Subcutaneous abdominal adipose tissue (tissue), 5 donors: Measurements from ENCODE around the gene PAM.
"Not testable (repeated sequence)": the region's sequence is repeated elsewhere in the genome, so short reads cannot be mapped to it uniquely, and the experiment has no call there.

Experiments used
- H3K27ac ChIP-seq: one replicate; pipeline ENCODE4 v1.7.0; 2013; ENCODE audit warnings: low read depth, mild to moderate bottlenecking, inconsistent platforms, low read length, moderate library complexity
- H3K27me3 ChIP-seq, 5 donors: one replicate each; pipeline ENCODE4 v1.7.0; 2013; ENCODE audit warnings: low read length in 5 of 5, inconsistent platforms in 1 of 5; ENCODE audit not compliant: control insufficient read depth in 5 of 5, insufficient read depth in 4 of 5
- H3K36me3 ChIP-seq, 5 donors: one replicate each; pipeline ENCODE4 v1.7.0; 2013; ENCODE audit warnings: low read length in 5 of 5; ENCODE audit not compliant: control insufficient read depth in 5 of 5, insufficient read depth in 5 of 5
- H3K4me1 ChIP-seq, 5 donors: one replicate each; pipeline ENCODE4 v1.7.0; 2013; ENCODE audit warnings: low read length in 5 of 5, mild to moderate bottlenecking in 3 of 5, moderate library complexity in 1 of 5; ENCODE audit not compliant: control insufficient read depth in 5 of 5, insufficient read depth in 5 of 5
- H3K4me3 ChIP-seq, 5 donors: one replicate each; pipeline ENCODE4 v1.7.0; 2013; ENCODE audit warnings: low read length in 5 of 5, low read depth in 1 of 5
- H3K9ac ChIP-seq, 5 donors: one replicate each; pipeline ENCODE4 v1.7.0; 2013; ENCODE audit warnings: low read length in 5 of 5, mild to moderate bottlenecking in 4 of 5, moderate library complexity in 3 of 5
- H3K9me3 ChIP-seq, 5 donors: one replicate each; pipeline ENCODE4 v1.7.0; 2013; ENCODE audit warnings: low read length in 5 of 5; ENCODE audit not compliant: control insufficient read depth in 5 of 5
- donor health status: healthy.
- donor health status: healthy.
- donor health status: healthy.
- donor health status: healthy.
- donor health status: healthy.

The PAM gene

GRCh38 chr5:103066326-103066725, 311.2 kb downstream of the PAM start:
- H3K27me3 ChIP-seq = no peaks in the 10 kb centered on the region
- H3K4me1 ChIP-seq = no peaks in the 10 kb centered on the region

GRCh38 chr5:103073500-103073899, 318.4 kb downstream of the PAM start:
- peaks cover 0 to 46% (median 34%) of the 10 kb centered on the region in 5 donors for H3K9me3 ChIP-seq
- H3K4me1 ChIP-seq, H3K9ac ChIP-seq, H3K4me3 ChIP-seq, H3K36me3 ChIP-seq, H3K27me3 ChIP-seq, H3K27ac ChIP-seq: not testable (repeated sequence)

More at GRCh38 chr5:103066326-103066725, 311.2 kb downstream of the PAM start:
- Histone ChIP-seq H3K36me3 (no peaks in the 10 kb centered on the region), H3K9me3 (no peaks in the 10 kb centered on the region), H3K4me3 (no peak overlapping the region), H3K27ac (no peak overlapping the region), H3K9ac (no peak overlapping the region)

GRCh38 chr5:103075442-103075841, 320.3 kb downstream of the PAM start:
- Histone ChIP-seq H3K4me3 (no peak overlapping the region), H3K27me3 (no peaks in the 10 kb centered on the region), H3K36me3 (no peaks in the 10 kb centered on the region), H3K9ac (no peak overlapping the region), H3K27ac (no peak overlapping the region), H3K9me3 (peaks cover 0 to 65% (median 49%) of the 10 kb centered on the region in 5 donors), H3K4me1 (no peaks in the 10 kb centered on the region)
